ENCODE data around the gene HDAC5. TPM values are rescaled to one million over a fixed set of nuclear protein-coding genes. Genes with fewer than 3 reads are reported as not detected.
A peak's percentile ranks its signal among the peaks of the same experiment; 100 is the strongest.
"Not testable (repeated sequence)": the region's sequence is repeated elsewhere in the genome, so short reads cannot be mapped to it uniquely, and the experiment has no call there.

The HDAC5 gene
- total RNA-seq, 1 donor from 2014 or later: 43.3 TPM

- H3K9me3 Mint-ChIP-seq: no peaks in the 10 kb centered on the region
- peaks cover 6% of the 10 kb centered on the region for H3K36me3 Mint-ChIP-seq
- H3K4me3 Mint-ChIP-seq: peak overlapping the region; percentile 83
- peaks cover 10% of the 10 kb centered on the region for H3K4me1 Mint-ChIP-seq (ENCODE audit: unreplicated experiment)
- DNase-seq (ENCODE audit: extremely low spot score, unreplicated experiment): no peak
- TF ChIP-seq CTCF (conservative IDR thresholded peaks at IDR 0.05): no peak
- peak overlapping the region; percentile 99 for H3K27ac Mint-ChIP-seq
- H3K27me3 Mint-ChIP-seq: no peaks in the 10 kb centered on the region
Observed at GRCh38 chr17:44102849-44103622, 20.4 kb downstream of the HDAC5 start.

- DNase-seq (ENCODE audit: extremely low spot score, unreplicated experiment); H3K4me3 Mint-ChIP-seq; H3K9me3 Mint-ChIP-seq; H3K27me3 Mint-ChIP-seq; H3K36me3 Mint-ChIP-seq: not testable (repeated sequence)
- peaks cover 10% of the 10 kb centered on the region for H3K4me1 Mint-ChIP-seq (ENCODE audit: unreplicated experiment)
- peak overlapping the region; percentile 99 for H3K27ac Mint-ChIP-seq
Observed at GRCh38 chr17:44101858-44102257, 21.6 kb downstream of the HDAC5 start.

- no peak for DNase-seq (ENCODE audit: extremely low spot score, unreplicated experiment)
- Mint-ChIP-seq H3K36me3 (no peaks in the 10 kb centered on the region), H3K4me3 (no peak overlapping the region), H3K27ac (no peak overlapping the region), H3K9me3 (no peaks in the 10 kb centered on the region), H3K27me3 (no peaks in the 10 kb centered on the region), H3K4me1 (ENCODE audit: unreplicated experiment) (peaks cover 12% of the 10 kb centered on the region)
- no peak for TF ChIP-seq CTCF (conservative IDR thresholded peaks at IDR 0.05)
Observed at GRCh38 chr17:44097110-44097958, 26.1 kb downstream of the HDAC5 start.

- Mint-ChIP-seq H3K4me1 (ENCODE audit: unreplicated experiment) (peaks cover 12% of the 10 kb centered on the region), H3K36me3 (no peaks in the 10 kb centered on the region), H3K27ac (peak overlapping the region; percentile 93), H3K27me3 (no peaks in the 10 kb centered on the region), H3K9me3 (no peaks in the 10 kb centered on the region), H3K4me3 (peak overlapping the region; percentile 87)
- TF ChIP-seq CTCF (conservative IDR thresholded peaks at IDR 0.05): no peak
- no peak for DNase-seq (ENCODE audit: extremely low spot score, unreplicated experiment)
Observed at GRCh38 chr17:44095647-44096496, 27.6 kb downstream of the HDAC5 start.

- H3K27ac Mint-ChIP-seq: peak overlapping the region; percentile 93
- peak overlapping the region; percentile 87 for H3K4me3 Mint-ChIP-seq
- H3K36me3 Mint-ChIP-seq: no peaks in the 10 kb centered on the region
Observed at GRCh38 chr17:44095388-44095646, 28.1 kb downstream of the HDAC5 start.

More at GRCh38 chr17:44095388-44095646, 28.1 kb downstream of the HDAC5 start:
- peaks cover 12% of the 10 kb centered on the region for H3K4me1 Mint-ChIP-seq (ENCODE audit: unreplicated experiment)
- no peaks in the 10 kb centered on the region for H3K9me3 Mint-ChIP-seq
- no peak for TF ChIP-seq CTCF (conservative IDR thresholded peaks at IDR 0.05)
- DNase-seq (ENCODE audit: extremely low spot score, unreplicated experiment): no peak
- H3K27me3 Mint-ChIP-seq: no peaks in the 10 kb centered on the region
